Osteocyte (in vitro differentiated cells): ENCODE measurements around the gene THAP2. TPM values are rescaled to one million over a fixed set of nuclear protein-coding genes. Genes with fewer than 3 reads are reported as not detected.
"Not testable (repeated sequence)": the region's sequence is repeated elsewhere in the genome, so short reads cannot be mapped to it uniquely, and the experiment has no call there.

ENCODE experiments used
- DNase-seq: peaks from one replicate; pipeline ENCODE4 v3.0.0; 2021; ENCODE audit warnings: mixed read lengths; ENCODE audit not compliant: unreplicated experiment; ENCODE audit errors: extremely low spot score
- H3K27ac Mint-ChIP-seq: one replicate; pipeline ENCODE4 v1.8.0; 2021; ENCODE audit warnings: mild to moderate bottlenecking, mixed read lengths; ENCODE audit not compliant: unreplicated experiment
- H3K27me3 Mint-ChIP-seq: one replicate; pipeline ENCODE4 v1.8.0; 2021; ENCODE audit warnings: mixed read lengths; ENCODE audit not compliant: unreplicated experiment
- H3K36me3 Mint-ChIP-seq: one replicate; pipeline ENCODE4 v1.8.0; 2021; ENCODE audit warnings: mixed read lengths; ENCODE audit not compliant: unreplicated experiment
- H3K4me1 Mint-ChIP-seq: one replicate; pipeline ENCODE4 v1.8.0; 2021; ENCODE audit warnings: mixed read lengths; ENCODE audit not compliant: unreplicated experiment
- H3K4me3 Mint-ChIP-seq: one replicate; pipeline ENCODE4 v1.8.0; 2021; ENCODE audit warnings: mild to moderate bottlenecking, moderate library complexity, mixed read lengths; ENCODE audit not compliant: unreplicated experiment
- H3K9me3 Mint-ChIP-seq: one replicate; pipeline ENCODE4 v1.8.0; 2021; ENCODE audit warnings: mixed read lengths; ENCODE audit not compliant: unreplicated experiment
- CTCF ChIP-seq: fragments of 200-600 bp; sonication (generic); IDR thresholded peaks from 2 replicates; pipeline ENCODE4 v1.5.0; 2021; ENCODE audit warnings: antibody characterized with exemption, mild to moderate bottlenecking, moderate library complexity
- total RNA-seq: library from RNA; stranded (reverse); gene quantifications from 2 replicates; pipeline ENCODE4 v1.2.1, GENCODE V29; 2021

The THAP2 gene
- total RNA-seq, 1 donor from 2014 or later = 5.0 TPM

DNA sequence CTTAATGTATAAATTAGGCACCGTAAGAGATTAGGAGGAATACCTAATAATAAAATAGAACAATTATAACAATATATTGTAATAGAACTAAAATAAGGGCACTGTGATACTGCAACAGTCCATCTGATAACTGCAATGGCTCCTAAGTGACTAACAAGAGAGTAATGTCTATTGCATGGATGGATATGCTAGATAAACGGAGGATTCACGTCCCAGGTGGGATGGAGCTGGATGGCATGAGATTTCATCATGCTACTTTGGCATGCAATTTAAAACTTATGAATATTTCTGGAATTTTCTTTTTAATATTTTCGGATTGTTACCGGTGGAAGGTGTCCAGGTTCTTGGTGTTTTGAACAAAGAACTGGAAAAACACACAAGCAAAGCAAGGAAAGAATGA, 19.5 kb downstream of the THAP2 start:
- no peak for TF ChIP-seq CTCF
- no peaks in the 10 kb centered on the region for H3K27me3 Mint-ChIP-seq
- DNase-seq = no peak
- H3K9me3 Mint-ChIP-seq = no peaks in the 10 kb centered on the region
- peaks cover 18% of the 10 kb centered on the region for H3K4me1 Mint-ChIP-seq
- no peak overlapping the region for H3K27ac Mint-ChIP-seq
- H3K36me3 Mint-ChIP-seq = no peaks in the 10 kb centered on the region
- no peak overlapping the region for H3K4me3 Mint-ChIP-seq

- DNase-seq = no peak
- no peaks in the 10 kb centered on the region for H3K27me3 Mint-ChIP-seq
Measured at GRCh38 chr12:71684081-71684480, 20.0 kb downstream of the THAP2 start.

GRCh38 chr12:71685312-71685906, 21.3 kb downstream of the THAP2 start:
- H3K36me3 Mint-ChIP-seq = no peaks in the 10 kb centered on the region
- DNase-seq = no peak
- H3K4me1 Mint-ChIP-seq = peaks cover 22% of the 10 kb centered on the region
- H3K9me3 Mint-ChIP-seq = no peaks in the 10 kb centered on the region
- peak overlapping the region; percentile 87 for H3K27ac Mint-ChIP-seq
- H3K4me3 Mint-ChIP-seq = peak overlapping the region; percentile 89
- TF ChIP-seq CTCF = no peak
- H3K27me3 Mint-ChIP-seq = no peaks in the 10 kb centered on the region

More at GRCh38 chr12:71684081-71684480, 20.0 kb downstream of the THAP2 start:
- TF ChIP-seq CTCF = no peak
- H3K4me3 Mint-ChIP-seq = no peak overlapping the region
- no peaks in the 10 kb centered on the region for H3K36me3 Mint-ChIP-seq
- H3K9me3 Mint-ChIP-seq = no peaks in the 10 kb centered on the region
- H3K27ac Mint-ChIP-seq = no peak overlapping the region
- peaks cover 22% of the 10 kb centered on the region for H3K4me1 Mint-ChIP-seq

DNA sequence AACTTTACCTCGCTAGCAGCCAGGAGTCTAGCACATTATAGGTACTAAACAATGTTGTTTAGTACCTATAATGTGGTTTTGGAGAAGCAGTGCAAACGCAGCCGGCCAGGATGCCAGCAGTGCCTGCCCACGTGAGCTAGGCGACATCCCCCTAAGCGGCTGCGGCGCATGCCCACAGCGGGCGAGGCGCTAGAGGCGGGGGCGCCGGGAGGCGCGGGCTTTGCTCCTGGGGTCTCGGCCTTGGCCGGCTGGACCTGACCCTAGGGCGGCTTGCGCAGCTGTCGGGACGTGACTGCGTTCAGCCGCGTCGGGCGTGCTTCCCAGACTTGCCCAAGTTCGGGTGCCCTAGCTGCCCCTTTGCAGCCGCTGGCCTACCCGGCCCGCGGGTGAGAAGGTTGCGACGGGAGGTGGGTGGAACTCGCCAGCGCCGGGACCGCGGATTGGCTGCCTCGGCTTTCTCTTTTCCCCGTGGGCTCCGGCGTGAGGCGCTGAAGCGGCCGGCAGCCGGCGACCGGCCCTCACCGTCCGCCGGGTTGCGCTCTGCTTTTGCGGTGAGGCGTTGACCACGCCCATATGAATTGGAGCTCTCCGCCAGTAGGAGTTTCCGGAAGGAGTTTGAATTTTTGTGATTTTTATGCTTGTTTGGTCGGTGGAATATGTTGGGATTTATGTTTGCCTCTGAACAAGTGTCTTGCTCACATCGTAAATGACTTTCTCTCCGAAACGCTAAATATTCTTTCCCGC, 22.0 kb downstream of the THAP2 start, which contains the start of gene TMEM19:
Gene TMEM19, plus strand, starts transcription at position 169 of the 744 bp plus-strand sequence. CDS start 599 bp downstream, outside the sequence.
- Mint-ChIP-seq H3K27ac (peak within 1 kb of the TSS; percentile 87), H3K4me3 (peak within 1 kb of the TSS; percentile 89), H3K27me3 (no peaks in the 10 kb centered on the region), H3K36me3 (no peaks in the 10 kb centered on the region), H3K4me1 (peaks cover 22% of the 10 kb centered on the region), H3K9me3 (no peaks in the 10 kb centered on the region)
- peak; percentile 95 for DNase-seq
- peak; percentile 37 for TF ChIP-seq CTCF

DNA sequence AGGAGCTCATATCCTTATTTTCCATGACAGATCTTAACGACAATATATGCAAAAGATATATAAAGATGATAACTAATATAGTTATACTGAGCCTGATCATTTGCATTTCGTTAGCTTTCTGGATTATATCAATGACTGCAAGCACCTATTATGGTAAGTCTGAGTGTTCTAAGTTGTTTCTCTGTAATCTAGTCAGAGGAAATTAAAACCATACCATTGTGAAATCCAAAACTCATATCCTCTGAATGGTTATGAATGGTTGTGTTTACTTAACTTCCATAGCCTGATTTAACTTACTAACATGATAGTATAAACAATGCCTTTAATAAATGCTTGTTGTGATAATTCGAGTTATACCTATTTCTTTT, 22.5 kb downstream of the THAP2 start:
- no peak for DNase-seq
- no peaks in the 10 kb centered on the region for H3K9me3 Mint-ChIP-seq

DNA sequence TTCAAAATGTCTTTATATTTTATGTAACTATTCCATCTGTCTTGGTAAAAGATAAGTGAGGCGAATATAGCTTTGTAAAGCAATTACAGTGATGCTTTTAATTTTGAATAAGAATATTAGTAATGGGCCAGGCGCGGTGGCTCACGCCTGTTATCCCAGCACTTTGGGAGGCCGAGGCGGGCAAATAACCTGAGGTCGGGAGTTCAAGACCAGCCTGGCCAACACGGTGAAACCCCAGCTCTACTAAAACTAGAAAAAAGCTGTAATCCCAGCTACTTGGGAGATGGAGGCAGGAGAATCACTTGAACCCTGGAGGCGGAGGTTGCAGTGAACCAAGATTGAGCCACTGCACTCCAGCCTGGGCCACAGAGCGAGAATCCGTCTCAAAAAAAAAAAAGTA, 23.1 kb downstream of the THAP2 start:
- H3K36me3 Mint-ChIP-seq, H3K9me3 Mint-ChIP-seq, H3K27me3 Mint-ChIP-seq, DNase-seq: not testable (repeated sequence)
- Mint-ChIP-seq H3K4me3 (peak overlapping the region; percentile 89), H3K27ac (peak overlapping the region; percentile 87), H3K4me1 (peaks cover 22% of the 10 kb centered on the region)

More for the DNA sequence above, 22.5 kb downstream of the THAP2 start:
- TF ChIP-seq CTCF = no peak
- H3K4me1 Mint-ChIP-seq = peaks cover 22% of the 10 kb centered on the region
- H3K27ac Mint-ChIP-seq = peak overlapping the region; percentile 87
- no peaks in the 10 kb centered on the region for H3K36me3 Mint-ChIP-seq
- H3K27me3 Mint-ChIP-seq = no peaks in the 10 kb centered on the region
- peak overlapping the region; percentile 89 for H3K4me3 Mint-ChIP-seq
